ENCODE measurements around the gene UBR4. TPM values are rescaled to one million over a fixed set of nuclear protein-coding genes. Genes with fewer than 3 reads are reported as not detected.

UBR4 gene
- polyA plus RNA-seq, 4 donors: 111 to 132 (median 118) TPM

GRCh38 chr1:19076841-19077616 lies 133.0 kb downstream of the UBR4 start:
- DNase-seq (ENCODE audit: low read depth in 4 of 4, low spot score in 3 of 4): no peak

- no peak for DNase-seq (ENCODE audit: low read depth in 4 of 4, low spot score in 3 of 4)
Measured at GRCh38 chr1:19074902-19075721, 135.0 kb downstream of the UBR4 start.

GRCh38 chr1:19074361-19074901 lies 135.6 kb downstream of the UBR4 start:
- no peak for DNase-seq (ENCODE audit: low read depth in 4 of 4, low spot score in 3 of 4)

- DNase-seq (ENCODE audit: low read depth in 4 of 4, low spot score in 3 of 4): no peak
Measured at GRCh38 chr1:19073311-19074186, 136.5 kb downstream of the UBR4 start.

- no peak for DNase-seq (ENCODE audit: low read depth in 4 of 4, low spot score in 3 of 4)
Measured at GRCh38 chr1:19072285-19072981, 137.6 kb downstream of the UBR4 start.

DNA sequence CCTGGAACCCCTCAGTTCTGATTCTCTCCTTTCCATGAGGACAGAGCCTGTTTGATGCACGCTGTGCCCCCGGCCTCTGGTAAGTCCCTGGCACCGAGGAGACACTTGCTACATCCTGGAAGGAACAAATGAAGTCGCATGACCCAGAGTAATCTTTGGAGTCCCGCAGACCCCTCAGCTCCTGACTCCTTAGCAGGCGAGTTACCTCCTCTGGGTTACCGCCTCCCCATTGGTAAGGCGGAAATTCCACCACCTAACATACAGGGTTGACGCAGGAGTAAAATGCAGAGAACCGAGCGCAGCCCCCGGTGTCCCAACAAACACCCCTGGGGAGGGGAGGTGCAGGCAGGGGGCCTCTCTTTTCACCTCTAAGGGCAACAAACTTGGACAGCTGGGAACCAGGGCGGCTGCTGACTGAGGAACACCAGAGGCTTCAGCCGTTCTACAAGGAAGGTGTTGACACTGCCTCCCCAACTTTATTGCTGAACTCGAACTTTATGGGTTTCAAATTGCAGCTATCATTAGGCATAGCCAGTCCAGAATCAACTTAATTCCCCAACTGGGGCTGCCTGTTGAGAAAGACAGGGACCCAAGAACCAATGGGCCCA lies 138.3 kb downstream of the UBR4 start:
- DNase-seq (ENCODE audit: low read depth in 4 of 4, low spot score in 3 of 4): no peak

GRCh38 chr1:19070891-19071621 lies 139.0 kb downstream of the UBR4 start:
- DNase-seq (ENCODE audit: low read depth in 4 of 4, low spot score in 3 of 4): no peak

DNA sequence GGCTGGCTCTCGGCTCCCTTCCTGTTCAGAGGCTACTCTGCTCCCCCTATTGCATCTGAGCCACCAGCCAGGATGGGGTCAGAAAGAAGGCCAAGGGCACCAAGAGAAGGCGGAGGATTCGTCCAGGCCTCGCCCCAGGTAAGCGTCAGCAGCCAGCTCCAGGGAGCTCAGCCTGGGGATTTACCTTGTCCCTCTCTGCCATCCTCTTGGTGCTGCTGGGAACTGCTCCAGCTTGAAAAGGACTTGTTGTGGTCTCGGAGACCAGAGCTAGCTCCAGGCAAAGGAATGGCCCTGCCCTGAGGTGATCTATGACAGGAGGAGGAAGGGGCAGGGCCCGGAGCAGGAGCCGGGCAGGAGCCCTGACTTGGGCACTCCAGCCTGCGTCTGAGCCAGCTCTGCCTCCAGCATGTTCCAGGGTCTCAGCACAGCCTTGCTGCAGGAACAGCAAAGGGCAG lies 139.8 kb downstream of the UBR4 start:
- DNase-seq (ENCODE audit: low read depth in 4 of 4, low spot score in 3 of 4): no peak

- DNase-seq (ENCODE audit: low read depth in 4 of 4, low spot score in 3 of 4): no peak
Measured at GRCh38 chr1:19068639-19069276, 141.3 kb downstream of the UBR4 start.

DNA sequence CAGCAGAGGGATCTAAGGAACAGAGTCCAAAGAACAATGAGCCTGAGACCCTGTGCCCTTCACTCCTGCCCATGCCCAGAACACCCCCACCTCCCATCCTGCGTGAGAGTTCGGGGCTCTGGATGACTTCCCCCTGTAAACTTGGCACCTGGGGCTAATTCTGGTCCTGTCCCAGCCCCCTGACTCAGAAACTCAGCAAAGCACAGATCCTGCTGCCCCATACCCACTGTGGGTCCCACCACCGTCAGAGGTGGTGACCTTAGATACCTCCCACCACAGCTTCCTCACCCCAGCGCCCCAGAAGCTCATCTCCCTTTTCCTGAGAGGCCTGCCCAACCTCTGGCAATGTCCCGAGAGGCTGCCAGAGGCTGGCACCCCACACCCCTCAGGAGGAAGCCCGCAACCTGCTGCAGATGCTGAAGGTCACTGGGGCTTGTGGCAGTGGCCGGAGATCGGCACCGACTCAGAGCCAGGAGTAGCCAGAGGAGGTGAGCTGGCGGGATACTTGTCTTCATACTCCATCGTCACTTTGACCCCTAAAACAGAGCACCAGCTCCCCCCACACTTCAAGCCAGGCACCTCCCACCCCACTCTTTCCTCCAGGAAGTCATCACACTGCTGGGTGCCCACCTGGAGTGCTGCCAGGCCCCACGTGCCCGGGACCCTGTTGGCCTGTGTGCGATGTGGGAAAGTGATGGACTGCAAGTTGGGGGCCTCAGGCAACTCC lies 142.0 kb downstream of the UBR4 start:
- no peak for DNase-seq (ENCODE audit: low read depth in 4 of 4, low spot score in 3 of 4)

DNA sequence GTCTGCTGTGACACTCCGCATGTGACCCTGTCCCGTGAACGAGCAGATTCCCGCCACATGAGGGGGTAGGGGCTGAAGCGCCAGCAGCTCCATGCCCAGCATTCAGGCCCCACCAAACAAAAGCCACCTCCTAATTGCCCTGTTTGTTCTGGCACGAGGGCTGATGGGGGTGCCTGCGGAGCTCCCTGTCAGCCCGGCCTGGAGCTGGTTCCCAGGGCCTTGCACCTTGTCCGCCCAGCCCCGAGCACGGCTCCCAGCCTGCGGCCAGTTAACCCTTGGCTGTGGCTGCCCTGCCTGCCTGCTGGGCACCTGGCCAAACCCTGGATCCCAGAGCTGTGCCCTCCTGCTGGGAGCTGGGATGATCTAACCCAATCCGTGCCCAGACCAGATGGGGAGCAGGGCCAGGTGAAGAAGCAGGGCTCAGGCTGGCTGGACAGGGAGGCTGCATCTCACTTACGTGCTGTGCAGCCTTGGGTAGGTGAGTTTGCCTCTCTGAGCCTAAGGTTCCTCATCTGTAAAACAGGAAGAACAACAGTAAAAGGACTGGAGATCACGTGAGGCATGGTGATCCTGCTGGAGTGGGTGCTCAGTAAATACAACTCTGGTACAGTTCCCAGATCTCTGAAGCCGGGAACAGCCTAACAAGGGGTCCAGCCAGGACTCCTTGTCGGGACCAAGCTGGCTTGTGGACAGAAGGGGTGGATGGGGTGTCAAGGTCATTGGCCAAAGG lies 142.7 kb downstream of the UBR4 start:
- no peak for DNase-seq (ENCODE audit: low read depth in 4 of 4, low spot score in 3 of 4)

DNA sequence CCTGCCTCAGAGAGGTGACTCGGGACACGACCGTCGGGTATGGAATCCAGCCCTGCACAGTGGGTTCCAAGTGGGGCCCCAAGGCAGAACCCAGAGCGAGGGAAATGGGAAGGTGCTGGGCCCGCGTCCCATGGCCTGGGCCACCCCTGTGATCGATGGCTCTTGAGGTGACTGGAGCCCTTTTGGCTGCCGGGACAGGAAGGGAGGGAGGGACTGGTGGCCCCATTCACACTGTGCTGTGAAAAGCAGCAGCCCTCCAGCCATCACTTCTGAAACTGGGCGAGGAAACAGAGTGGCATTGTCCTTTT lies 143.2 kb downstream of the UBR4 start:
- DNase-seq (ENCODE audit: low read depth in 4 of 4, low spot score in 3 of 4): no peak

- DNase-seq (ENCODE audit: low read depth in 4 of 4, low spot score in 3 of 4): no peak
Measured at GRCh38 chr1:19066248-19066873, 143.7 kb downstream of the UBR4 start.

DNA sequence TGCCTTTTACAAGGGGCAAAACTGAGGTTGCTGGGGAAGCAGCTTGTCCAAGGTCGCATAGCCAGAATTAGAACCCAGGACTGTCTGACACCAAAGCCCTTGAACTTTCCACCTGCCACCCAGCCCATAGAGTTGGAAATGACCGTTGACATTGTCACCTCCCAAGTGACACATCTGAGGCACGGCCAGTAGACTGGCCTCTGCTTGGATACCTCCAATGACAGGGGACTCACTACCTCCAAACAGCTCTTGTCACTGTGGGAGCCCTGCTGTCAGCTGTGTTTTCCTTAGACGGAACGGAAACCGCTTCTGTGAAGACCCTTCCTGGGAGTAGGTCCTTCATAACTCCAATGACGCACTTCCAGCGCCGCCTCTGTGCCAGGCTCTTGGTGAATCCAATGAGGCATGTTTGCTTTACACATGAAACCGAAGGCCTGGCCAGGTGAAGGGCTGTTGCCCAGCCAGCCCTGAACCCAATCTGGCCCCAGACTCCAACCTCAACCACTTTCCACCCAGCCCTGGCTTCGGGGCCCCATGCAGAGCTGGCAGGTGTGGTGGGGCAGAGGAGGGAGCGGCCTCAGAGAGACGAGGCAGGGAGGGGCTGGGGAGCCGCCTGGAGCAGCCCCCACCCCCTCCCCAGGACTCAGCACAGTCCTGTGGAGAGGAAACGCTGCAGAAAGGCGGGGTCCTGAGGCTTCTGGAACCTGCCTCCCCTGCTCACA lies 144.4 kb downstream of the UBR4 start:
- DNase-seq (ENCODE audit: low read depth in 4 of 4, low spot score in 3 of 4): no peak

DNA sequence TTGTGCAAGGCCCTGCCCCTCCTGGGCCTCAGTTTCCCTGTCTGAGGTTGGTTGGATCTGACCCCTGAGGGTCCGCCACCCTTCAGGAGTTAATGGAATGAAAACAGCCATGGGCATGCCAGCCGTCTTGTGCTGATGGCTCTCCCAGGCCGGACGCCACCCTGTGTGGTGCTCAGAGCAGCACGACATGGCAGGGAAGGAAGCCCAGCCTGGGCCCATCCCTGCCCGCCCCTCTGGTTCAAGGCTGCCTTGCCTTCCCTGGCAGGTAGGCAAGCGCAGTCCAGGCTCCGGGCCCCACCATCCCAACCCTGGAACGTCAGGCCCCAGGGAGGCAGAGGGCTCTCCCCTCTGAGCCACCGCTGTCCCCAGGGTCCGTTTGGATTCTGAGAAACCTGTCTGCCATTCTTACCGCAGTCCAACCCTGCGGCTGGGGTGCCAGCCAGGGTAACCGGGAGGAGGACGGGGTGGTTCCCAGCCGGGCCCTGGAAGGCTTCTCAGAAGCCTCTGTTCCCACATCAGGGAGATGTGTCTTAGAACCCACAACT lies 145.1 kb downstream of the UBR4 start:
- no peak for DNase-seq (ENCODE audit: low read depth in 4 of 4, low spot score in 3 of 4)

GRCh38 chr1:19063122-19063521 lies 146.9 kb downstream of the UBR4 start:
- no peak for DNase-seq (ENCODE audit: low read depth in 4 of 4, low spot score in 3 of 4)
